GM23248 (cell line): ENCODE data around the gene RFNG. TPM values are rescaled to one million over a fixed set of nuclear protein-coding genes. Genes with fewer than 3 reads are reported as not detected.

ENCODE experiments used
- DNase-seq: peaks from one replicate; pipeline ENCODE4 v3.0.0-alpha.2; 2015
- H2AFZ ChIP-seq: fragments of 200-600 bp; sonication (generic); 2 replicates; pipeline ENCODE4 v1.6.1; 2016; ENCODE audit warnings: antibody characterized with exemption
- H3F3A ChIP-seq: fragments of 200-600 bp; sonication (generic); 2 replicates; pipeline ENCODE4 v1.6.1; 2016; ENCODE audit warnings: mild to moderate bottlenecking, antibody characterized with exemption, mixed run types; ENCODE audit not compliant: insufficient read depth
- H3K27ac ChIP-seq: fragments of 200-600 bp; sonication (generic); 2 replicates; pipeline ENCODE4 v1.5.1; 2016; ENCODE audit warnings: mild to moderate bottlenecking
- H3K27me3 ChIP-seq: fragments of 200-600 bp; sonication (generic); replicated peaks from 2 replicates; pipeline ENCODE4 v1.6.1; 2016; ENCODE audit warnings: mild to moderate bottlenecking; ENCODE audit not compliant: insufficient read depth
- H3K36me3 ChIP-seq: fragments of 200-600 bp; sonication (generic); 2 replicates; pipeline ENCODE4 v1.6.1; 2016; ENCODE audit warnings: low read depth, mild to moderate bottlenecking
- H3K4me1 ChIP-seq: fragments of 200-600 bp; sonication (generic); 2 replicates; pipeline ENCODE4 v1.6.1; 2016; ENCODE audit warnings: mild to moderate bottlenecking; ENCODE audit not compliant: insufficient read depth
- H3K4me2 ChIP-seq: fragments of 200-600 bp; sonication (generic); one replicate; pipeline ENCODE4 v1.6.1; 2016; ENCODE audit warnings: mild to moderate bottlenecking; ENCODE audit not compliant: unreplicated experiment
- H3K4me3 ChIP-seq: fragments of 200-600 bp; sonication (generic); 2 replicates; pipeline ENCODE4 v1.5.1; 2016; ENCODE audit warnings: mild to moderate bottlenecking
- H3K79me2 ChIP-seq: fragments of 200-600 bp; sonication (generic); 2 replicates; pipeline ENCODE4 v1.6.1; 2016; ENCODE audit warnings: mild to moderate bottlenecking; ENCODE audit not compliant: insufficient read depth
- H3K9ac ChIP-seq: fragments of 200-600 bp; sonication (generic); 2 replicates; pipeline ENCODE4 v1.6.1; 2016; ENCODE audit warnings: mild to moderate bottlenecking
- H3K9me2 ChIP-seq: fragments of 200-600 bp; sonication (generic); 2 replicates; pipeline ENCODE4 v1.6.1; 2016; ENCODE audit warnings: mixed run types, mild to moderate bottlenecking, moderate library complexity; ENCODE audit not compliant: insufficient read depth
- H3K9me3 ChIP-seq: fragments of 200-600 bp; sonication (generic); one replicate; pipeline ENCODE4 v1.6.1; 2017; ENCODE audit warnings: low read depth
- H4K20me1 ChIP-seq: fragments of 200-600 bp; sonication (generic); 2 replicates; pipeline ENCODE4 v1.6.0; 2016; ENCODE audit not compliant: insufficient read depth
- EZH2 ChIP-seq: fragments of 200-600 bp; sonication (generic); IDR thresholded peaks from 2 replicates; pipeline ENCODE4 v1.6.1; 2018; ENCODE audit warnings: antibody characterized with exemption, mild to moderate bottlenecking; ENCODE audit not compliant: insufficient read depth, poor library complexity, severe bottlenecking
- EZH2phosphoT487 ChIP-seq: fragments of 200-600 bp; sonication (generic); IDR thresholded peaks from 2 replicates; pipeline ENCODE4 v1.6.1; 2018; ENCODE audit warnings: antibody characterized with exemption, moderate library complexity, mild to moderate bottlenecking, low read depth; ENCODE audit not compliant: insufficient read depth
- WGBS, 2 experiments: methylation state at CpG; one replicate each; pipeline ENCODE4 v1.1.6; 2015 to 2017; ENCODE audit warnings: low lambda C conversion rate in 2 of 2, low coverage in 1 of 2; ENCODE audit errors: missing lambda C conversion rate in 2 of 2; 5-methylcytosine and 5-hydroxymethylcytosine counted together
- in situ Hi-C: fragments of 300-500 bp; cut with MboI; formaldehyde crosslinking; loops from 2 replicates; pipeline ENCODE4 v1.15.0; 2020
- polyA plus RNA-seq: library from polyadenylated mRNA; unstranded; fragments of >200 nt; fragmentation: Nextera tagmentation; extraction: Ambion mirVana; gene quantifications from 2 replicates; pipeline ENCODE4 v1.2.1, GENCODE V29; 2016
- total RNA-seq: library from RNA; depleted of rRNA; stranded (reverse); fragments of >200 nt; shearing (Covaris generic); gene quantifications from 2 replicates; pipeline ENCODE4 v1.2.3, GENCODE V29; 2014

RFNG gene
- total and polyA plus RNA-seq, 2 experiments from 2014 or later: 11.8 to 59.8 TPM

DNA sequence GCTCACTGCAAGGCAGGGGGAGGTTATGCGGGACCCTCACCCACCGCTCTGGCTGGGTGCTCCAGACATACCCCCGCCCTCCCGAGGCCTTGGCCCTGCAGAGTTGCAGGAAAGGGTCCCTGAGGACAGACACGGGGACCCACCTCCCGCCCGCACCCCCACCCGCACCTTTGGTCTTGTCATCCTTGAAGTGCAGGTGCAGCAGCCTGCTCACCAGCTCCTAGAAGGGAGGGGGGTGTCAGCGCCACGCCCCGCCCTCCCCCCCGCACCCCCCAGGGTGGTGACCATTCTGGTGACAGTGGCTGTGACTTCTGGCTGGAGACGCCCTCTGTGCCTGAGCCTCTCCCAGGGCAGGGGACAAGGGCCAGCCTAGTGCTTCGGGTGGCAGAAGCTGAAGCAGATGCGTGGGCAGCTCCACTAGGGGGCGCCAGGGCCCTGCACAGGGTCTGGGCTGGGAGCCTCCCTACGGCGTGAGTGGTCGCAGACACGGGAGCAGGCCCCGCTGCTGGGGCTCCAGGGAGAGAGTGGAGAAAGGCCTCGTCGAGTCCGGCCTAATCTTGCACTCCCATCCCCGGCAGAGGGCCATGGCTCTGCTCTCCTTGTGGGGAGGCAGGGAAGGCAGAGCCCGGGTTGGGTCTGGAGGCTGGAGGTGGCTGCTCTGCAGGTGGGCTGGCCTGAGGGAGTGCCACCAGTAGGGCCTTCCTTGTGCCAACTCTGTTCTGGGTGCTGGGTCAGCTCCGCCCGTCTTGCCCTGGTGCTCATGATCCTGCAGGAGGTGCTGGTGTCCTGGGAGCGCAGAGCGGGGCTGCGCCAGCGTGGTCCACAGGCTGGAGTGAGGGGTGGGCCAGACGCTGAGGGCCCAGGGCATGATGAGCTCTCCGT lies 31.7 kb downstream of the RFNG start:
- Histone ChIP-seq H3K9me3 (no peaks in the 10 kb centered on the region), H3K9ac (no peak overlapping the region), H3K27ac (no peak overlapping the region), H4K20me1 (no peaks in the 10 kb centered on the region), H3K36me3 (no peaks in the 10 kb centered on the region), H3K9me2 (no peaks in the 10 kb centered on the region), H2AFZ (no peak overlapping the region), H3K79me2 (no peaks in the 10 kb centered on the region), H3K27me3 (no peaks in the 10 kb centered on the region), H3K4me2 (no peak overlapping the region), H3K4me3 (no peak overlapping the region), H3K4me1 (peaks cover 5% of the 10 kb centered on the region; the same call in 1 of the 2 replicates), H3F3A (no peaks in the 10 kb centered on the region)
- DNase-seq: peak; percentile 61
- in situ Hi-C loops: no loop called here
- TF ChIP-seq EZH2phosphoT487 (no peak), EZH2 (no peak)
- 60 to 65% methylated on average over 28 to 34 of the region's 34 CpGs for WGBS, 2 experiments

DNA sequence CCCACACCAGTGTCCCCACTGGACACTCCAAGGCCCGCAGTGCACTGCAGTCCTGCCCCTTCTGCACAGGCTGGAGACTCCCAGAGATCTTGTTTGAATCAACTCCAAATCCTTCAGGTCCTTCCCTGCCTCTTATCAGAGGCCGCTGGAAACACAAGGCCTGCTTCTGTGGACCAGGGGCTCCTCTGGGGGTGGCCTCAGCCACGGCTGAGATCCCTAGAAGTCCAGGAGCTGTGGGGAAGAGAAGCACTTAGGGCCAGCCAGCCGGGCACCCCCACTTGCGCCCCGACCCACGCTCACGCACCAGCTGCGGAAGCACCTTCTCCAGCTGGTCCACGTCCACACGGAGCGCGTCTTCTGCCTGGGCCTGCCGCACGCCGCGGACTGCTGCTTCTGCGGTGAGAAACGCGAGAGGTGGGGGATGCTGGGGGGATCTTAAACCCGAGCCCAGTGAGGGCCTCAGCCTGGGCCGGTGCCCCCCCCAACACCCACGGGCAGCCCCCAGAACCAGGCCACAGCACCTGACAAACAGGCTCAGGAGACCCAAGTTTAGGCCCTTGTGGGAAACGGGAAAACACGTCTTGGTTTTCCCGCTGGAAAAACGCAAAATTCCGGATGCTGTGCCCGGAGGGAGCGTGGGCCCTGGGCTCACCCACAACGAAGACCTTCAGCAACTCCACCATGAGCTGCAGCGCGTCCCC lies 32.5 kb downstream of the RFNG start:
- no peak for DNase-seq
- no peak overlapping the region for H3K4me3 ChIP-seq
- H3K9me3 ChIP-seq: no peaks in the 10 kb centered on the region
- H2AFZ ChIP-seq: no peak overlapping the region
- peaks cover 5% of the 10 kb centered on the region; the same call in 1 of the 2 replicates for H3K4me1 ChIP-seq
- no peak overlapping the region for H3K4me2 ChIP-seq
- no peaks in the 10 kb centered on the region for H4K20me1 ChIP-seq
- TF ChIP-seq EZH2: no peak
- TF ChIP-seq EZH2phosphoT487: no peak
- in situ Hi-C loops: no loop called here
- H3F3A ChIP-seq: no peaks in the 10 kb centered on the region
- H3K36me3 ChIP-seq: no peaks in the 10 kb centered on the region
- H3K9me2 ChIP-seq: no peaks in the 10 kb centered on the region
- H3K27me3 ChIP-seq: no peaks in the 10 kb centered on the region
- 89 to 90% methylated on average over 31 to 33 of the region's 33 CpGs for WGBS, 2 experiments
- no peak overlapping the region for H3K9ac ChIP-seq
- no peak overlapping the region for H3K27ac ChIP-seq
- no peaks in the 10 kb centered on the region for H3K79me2 ChIP-seq

DNA sequence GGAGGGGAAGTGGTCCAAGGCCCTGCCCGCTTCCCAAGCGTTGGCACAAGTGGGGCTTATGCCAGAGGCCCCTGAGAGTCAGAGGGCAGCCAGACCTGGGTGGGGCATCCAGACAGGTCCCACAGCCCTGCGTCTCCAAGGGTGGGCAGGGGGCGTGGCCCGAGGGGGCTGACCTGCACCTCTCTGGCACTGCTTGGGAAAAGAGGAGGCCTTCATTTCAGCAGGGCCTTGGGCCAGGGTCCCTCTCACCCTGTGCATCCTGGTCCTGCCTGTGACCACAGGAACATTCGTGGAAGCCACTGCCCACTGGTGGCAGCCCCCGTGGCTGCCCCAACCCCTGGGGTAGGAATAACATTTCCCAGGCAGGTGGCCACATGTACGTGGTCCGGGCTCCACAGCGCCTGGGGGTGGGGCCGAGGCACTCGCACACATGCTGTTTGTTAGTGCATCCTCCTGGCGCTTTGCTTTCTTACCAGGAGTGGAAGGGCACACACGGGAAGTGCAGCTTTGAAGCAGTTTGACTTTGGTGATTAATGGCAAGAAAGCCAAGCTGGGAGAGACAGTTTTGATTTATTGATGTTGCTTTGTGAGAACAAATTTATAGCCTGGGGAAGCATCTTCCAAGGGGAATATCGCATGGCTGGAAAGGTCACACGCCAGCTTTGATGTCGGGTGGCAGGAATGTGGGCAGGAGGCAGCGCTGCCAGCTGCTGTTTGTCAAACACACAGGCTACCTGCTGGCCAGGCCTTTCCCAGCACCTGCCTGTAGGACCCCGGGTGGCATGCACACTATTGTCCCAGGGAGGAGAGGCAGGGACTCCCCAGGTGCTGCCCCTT lies 33.2 kb downstream of the RFNG start:
- no peak for TF ChIP-seq EZH2phosphoT487
- no peak for TF ChIP-seq EZH2
- no peaks in the 10 kb centered on the region for H3K9me3 ChIP-seq
- no peaks in the 10 kb centered on the region for H3K9me2 ChIP-seq
- H3K79me2 ChIP-seq: no peaks in the 10 kb centered on the region
- 63% methylated on average over 19 of the region's 19 CpGs for WGBS, 2 experiments
- DNase-seq: no peak
- H4K20me1 ChIP-seq: no peaks in the 10 kb centered on the region
- H3K4me3 ChIP-seq: no peak overlapping the region
- H3K27ac ChIP-seq: no peak overlapping the region
- no peak overlapping the region for H3K4me2 ChIP-seq
- H2AFZ ChIP-seq: no peak overlapping the region
- no peaks in the 10 kb centered on the region for H3F3A ChIP-seq
- in situ Hi-C loops: no loop called here
- no peaks in the 10 kb centered on the region for H3K4me1 ChIP-seq
- H3K9ac ChIP-seq: no peak overlapping the region
- no peaks in the 10 kb centered on the region for H3K27me3 ChIP-seq
- no peaks in the 10 kb centered on the region for H3K36me3 ChIP-seq

DNA sequence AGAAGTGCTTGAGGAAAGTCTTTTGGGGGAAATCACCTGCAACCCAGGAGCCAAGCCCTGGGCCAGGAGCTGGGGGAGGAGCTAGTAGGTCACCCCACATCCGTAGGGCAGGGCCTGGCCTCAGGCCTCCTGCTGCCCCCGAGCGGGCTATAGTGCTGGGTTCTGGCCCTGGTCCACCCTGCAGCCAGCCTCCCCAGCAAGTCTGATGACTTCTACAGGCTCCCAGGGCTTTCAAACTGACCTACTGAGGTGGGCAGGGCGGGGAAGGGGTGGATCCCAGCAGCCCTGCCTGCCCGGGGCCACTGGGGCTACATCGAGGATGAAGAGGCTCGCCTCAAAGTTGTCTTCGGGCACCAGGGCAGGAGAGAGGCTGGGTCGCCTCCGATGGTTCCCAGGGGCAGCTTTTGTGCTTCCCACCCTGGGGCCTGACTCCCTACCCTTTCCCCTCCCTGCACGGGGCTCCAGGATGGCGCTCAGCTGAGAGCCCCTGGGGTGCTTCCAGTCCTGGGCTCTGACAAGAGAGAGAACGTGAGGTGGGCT lies 33.9 kb downstream of the RFNG start:
- Histone ChIP-seq H3K79me2 (no peaks in the 10 kb centered on the region), H3K27me3 (no peaks in the 10 kb centered on the region), H3F3A (no peaks in the 10 kb centered on the region), H3K4me1 (no peaks in the 10 kb centered on the region), H3K9me3 (no peaks in the 10 kb centered on the region), H3K4me2 (no peak overlapping the region), H3K9ac (no peak overlapping the region), H3K9me2 (no peaks in the 10 kb centered on the region), H4K20me1 (no peaks in the 10 kb centered on the region), H3K27ac (no peak overlapping the region), H2AFZ (no peak overlapping the region), H3K4me3 (no peak overlapping the region), H3K36me3 (no peaks in the 10 kb centered on the region)
- TF ChIP-seq EZH2: no peak
- TF ChIP-seq EZH2phosphoT487: no peak
- in situ Hi-C loops: no loop called here
- DNase-seq: no peak
- WGBS, 2 experiments: 81 to 82% methylated on average over 11 to 12 of the region's 13 CpGs
